ENCODE data around the gene TOPAZ1.

DNA sequence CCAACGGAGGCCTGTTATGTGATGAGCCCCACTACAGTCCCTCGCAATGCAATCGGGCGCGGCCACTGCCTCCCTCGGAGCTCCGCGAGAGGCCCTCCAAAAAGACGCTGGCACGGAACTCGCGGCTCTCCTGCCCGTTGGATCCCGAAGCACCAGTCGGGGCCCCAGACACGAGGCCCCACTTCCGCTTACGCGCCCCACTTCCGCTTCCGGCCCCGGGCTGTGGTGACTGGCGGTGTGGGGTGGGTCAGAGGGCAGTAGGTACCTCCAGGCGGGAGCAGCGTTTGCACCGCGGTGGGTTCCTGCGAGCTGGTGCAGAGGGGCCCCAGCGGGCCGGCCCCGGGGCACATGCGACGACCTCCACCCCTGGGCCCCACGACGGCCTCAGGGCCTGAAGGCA lies at the start of gene TOPAZ1:
- TF ChIP-seq POLR2A (IDR thresholded peaks at IDR 0.05; ENCODE audit: control extremely low read depth in 1 of 2, low read depth in 2 of 2, low read length in 2 of 2), result no peak
- TF ChIP-seq, protein P1, sequence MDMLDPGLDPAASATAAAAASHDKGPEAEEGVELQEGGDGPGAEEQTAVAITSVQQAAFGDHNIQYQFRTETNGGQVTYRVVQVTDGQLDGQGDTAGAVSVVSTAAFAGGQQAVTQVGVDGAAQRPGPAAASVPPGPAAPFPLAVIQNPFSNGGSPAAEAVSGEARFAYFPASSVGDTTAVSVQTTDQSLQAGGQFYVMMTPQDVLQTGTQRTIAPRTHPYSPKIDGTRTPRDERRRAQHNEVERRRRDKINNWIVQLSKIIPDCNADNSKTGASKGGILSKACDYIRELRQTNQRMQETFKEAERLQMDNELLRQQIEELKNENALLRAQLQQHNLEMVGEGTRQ (IDR thresholded peaks at IDR 0.05; ENCODE audit: low read length), result no peak

All from H1 (cell line).